Left lung (tissue), 10 donors: ENCODE results near the gene LAMP1. TPM values are rescaled to one million over a fixed set of nuclear protein-coding genes. Genes with fewer than 3 reads are reported as not detected.
"Not testable (repeated sequence)": the region's sequence is repeated elsewhere in the genome, so short reads cannot be mapped to it uniquely, and the experiment has no call there.

Experiments
- ATAC-seq: fragments of 200-7000 bp; cut with Tn5 transposase; one replicate; pipeline ENCODE4 v1.9.1; 2020; ENCODE audit warnings: moderate library complexity
- DNase-seq, 4 donors: peaks; one replicate each; pipeline ENCODE4 v3.0.0-alpha.2; 2013 to 2020
- H3K27ac ChIP-seq, 2 donors: fragments of 200-600 bp; sonication (generic) in 1 of 2; one replicate each; pipeline versions ENCODE4 v1.5.0 to v1.8.0; 2020 to 2021
- H3K27me3 ChIP-seq, 2 donors: fragments of 200-600 bp; sonication (generic) in 1 of 2; one replicate each; pipeline versions ENCODE4 v1.5.0 to v1.8.0; 2020 to 2021
- H3K36me3 ChIP-seq, 2 donors: fragments of 200-600 bp; sonication (generic) in 1 of 2; one replicate each; pipeline versions ENCODE4 v1.5.0 to v1.8.0; 2020 to 2021
- H3K4me1 ChIP-seq, 2 donors: fragments of 200-600 bp; one replicate each; pipeline ENCODE4 v1.8.0; 2021
- H3K4me3 ChIP-seq, 2 donors: fragments of 200-600 bp; sonication (generic) in 1 of 2; one replicate each; pipeline versions ENCODE4 v1.5.0 to v1.8.0; 2020 to 2021; ENCODE audit warnings: mild to moderate bottlenecking in 1 of 2
- H3K9me3 ChIP-seq, 2 donors: fragments of 200-600 bp; sonication (generic) in 1 of 2; one replicate each; pipeline versions ENCODE4 v1.5.0 to v1.8.0; 2020 to 2021
- CTCF ChIP-seq, 2 donors: fragments of 200-600 bp; sonication (generic) in 1 of 2; IDR thresholded peaks; one replicate each; pipeline versions ENCODE4 v1.5.0 to v1.8.0; 2021; ENCODE audit warnings: antibody characterized with exemption in 2 of 2
- intact Hi-C, 2 donors: fragments of 100-400 bp; cut with DNase I; formaldehyde crosslinking; loops; one replicate each; pipeline versions ENCODE4 v1.11.2 to v1.14.2; 2022
- microRNA-seq, 2 donors: library from miRNA; unstranded; fragments of <30 nt; microRNA quantifications; one replicate each; pipeline ENCODE4, GENCODE V29; 2019
- polyA plus RNA-seq, 6 donors: library from polyadenylated mRNA; unstranded; fragments of 120-200 nt; gene quantifications; one replicate each; pipeline ENCODE4 v1.2.1, GENCODE V29; 2013; ENCODE audit not compliant: insufficient read length in 6 of 6
- total RNA-seq, 2 donors: library from RNA; stranded (reverse); fragmentation: NEBNext Ultra II Directional; extraction: Animal tissue kit (Norgen Biotek cat#: 25700); gene quantifications; one replicate each; pipeline ENCODE4 v1.2.1, GENCODE V29; 2021
- donor health status: DM: no; HTN: yes; CAD: no.
- donor health status: DM: no; HTN: no; CAD: no.

Gene LAMP1
- total and polyA plus RNA-seq, 8 donors = 102 to 374 (median 118) TPM

- TF ChIP-seq CTCF (IDR thresholded peaks at IDR 0.05) = no peak
- H3K36me3 ChIP-seq = no peaks in the 10 kb centered on the region
- peaks cover 0 to 3% of the 10 kb centered on the region in 2 donors for H3K4me1 ChIP-seq
- H3K27me3 ChIP-seq = peaks cover 0 to 18% of the 10 kb centered on the region in 2 donors
- H3K4me3 ChIP-seq = no peak overlapping the region
- no peak overlapping the region for H3K27ac ChIP-seq
- no peak for ATAC-seq
- intact Hi-C loops = no loop called here
- DNase-seq = no peak
- H3K9me3 ChIP-seq = no peaks in the 10 kb centered on the region
These were observed 72.2 kb downstream of the LAMP1 start for GRCh38 chr13:113369189-113369588.

- peaks cover 0 to 12% of the 10 kb centered on the region in 2 donors for H3K27me3 ChIP-seq
- no peak for TF ChIP-seq CTCF (IDR thresholded peaks at IDR 0.05)
- ATAC-seq = no peak
- no peaks in the 10 kb centered on the region for H3K9me3 ChIP-seq
- H3K4me1 ChIP-seq = no peaks in the 10 kb centered on the region
- H3K4me3 ChIP-seq = no peak overlapping the region
- DNase-seq = no peak
- no peak overlapping the region for H3K27ac ChIP-seq
- no peaks in the 10 kb centered on the region for H3K36me3 ChIP-seq
- intact Hi-C loops = no loop called here
These were observed 72.8 kb downstream of the LAMP1 start for GRCh38 chr13:113369881-113370280.

- Histone ChIP-seq H3K9me3 (no peaks in the 10 kb centered on the region), H3K4me3 (no peak overlapping the region), H3K36me3 (no peaks in the 10 kb centered on the region), H3K4me1 (no peaks in the 10 kb centered on the region), H3K27me3 (no peaks in the 10 kb centered on the region), H3K27ac (no peak overlapping the region)
- intact Hi-C loops = no loop called here
- DNase-seq (no peak), ATAC-seq (no peak)
- TF ChIP-seq CTCF (IDR thresholded peaks at IDR 0.05) = no peak
These were observed 74.0 kb downstream of the LAMP1 start for GRCh38 chr13:113371061-113371460.

- H3K9me3 ChIP-seq, H3K4me3 ChIP-seq, H3K27ac ChIP-seq, intact Hi-C loops, H3K36me3 ChIP-seq, H3K27me3 ChIP-seq, ATAC-seq, H3K4me1 ChIP-seq, DNase-seq: not testable (repeated sequence)
These were observed 74.7 kb downstream of the LAMP1 start for GRCh38 chr13:113371701-113372100.

Small RNAs within 50 kb of the gene (microRNA-seq; reads per million reads assigned to microRNA genes)
- gene MIR8075 = 0 reads per million in 2 donors

Other genes starting within 250 kb of the LAMP1 start
- not detected for gene F7, start 191.4 kb upstream of the LAMP1 start, total RNA-seq
- gene F7, start 191.4 kb upstream of the LAMP1 start, polyA plus RNA-seq = 1 to 10 TPM in 1 of 6 donors, under 1 TPM in 5; 0.46 to 1.0 (median 0.89) TPM
- gene F10, start 174.4 kb upstream of the LAMP1 start, total RNA-seq = 1 to 10 TPM; 6.2 to 7.8 TPM
- 10 to 100 TPM; 13.1 to 21.8 (median 16.6) TPM for gene F10, start 174.4 kb upstream of the LAMP1 start, polyA plus RNA-seq
- not detected for gene PROZ, start 138.6 kb upstream of the LAMP1 start, total RNA-seq
- under 1 TPM; 0.13 to 0.55 (median 0.27) TPM for gene PROZ, start 138.6 kb upstream of the LAMP1 start, polyA plus RNA-seq
- gene PCID2, start 88.6 kb upstream of the LAMP1 start, total RNA-seq = 10 to 100 TPM; 30.5 to 41.0 TPM
- gene PCID2, start 88.6 kb upstream of the LAMP1 start, polyA plus RNA-seq = 10 to 100 TPM; 68.4 to 79.7 (median 73.9) TPM
- gene CUL4A, start 87.6 kb upstream of the LAMP1 start, total RNA-seq = 10 to 100 TPM; 48.0 to 63.9 TPM
- gene CUL4A, start 87.6 kb upstream of the LAMP1 start, polyA plus RNA-seq = 10 to 100 TPM; 84.7 to 98.0 (median 89.3) TPM
- gene GRTP1, start 66.9 kb downstream of the LAMP1 start, total RNA-seq = 1 to 10 TPM; 6.7 to 7.1 TPM
- 10 to 100 TPM in 3 of 6 donors, 1 to 10 TPM in 3; 4.9 to 13.5 (median 8.8) TPM for gene GRTP1, start 66.9 kb downstream of the LAMP1 start, polyA plus RNA-seq
- 1 to 10 TPM; 2.0 to 2.3 TPM for gene ADPRHL1, start 156.2 kb downstream of the LAMP1 start, total RNA-seq
- gene ADPRHL1, start 156.2 kb downstream of the LAMP1 start, polyA plus RNA-seq = 1 to 10 TPM in 4 of 6 donors, under 1 TPM in 2; 0.66 to 1.7 (median 1.3) TPM
- 10 to 100 TPM; 10.3 to 19.4 TPM for gene DCUN1D2, start 193.5 kb downstream of the LAMP1 start, total RNA-seq
- gene DCUN1D2, start 193.5 kb downstream of the LAMP1 start, polyA plus RNA-seq = 10 to 100 TPM; 17.6 to 26.3 (median 19.5) TPM